NCI-H748 (cell line): ENCODE results near the gene CADM2.
"Not testable (repeated sequence)": the region's sequence is repeated elsewhere in the genome, so short reads cannot be mapped to it uniquely, and the experiment has no call there.

Source experiments
- DNase-seq: peaks from one replicate; lab custom pipeline; 2025; ENCODE audit not compliant: unreplicated experiment; lab: John Stamatoyannopoulos, UW

The CADM2 gene

DNA sequence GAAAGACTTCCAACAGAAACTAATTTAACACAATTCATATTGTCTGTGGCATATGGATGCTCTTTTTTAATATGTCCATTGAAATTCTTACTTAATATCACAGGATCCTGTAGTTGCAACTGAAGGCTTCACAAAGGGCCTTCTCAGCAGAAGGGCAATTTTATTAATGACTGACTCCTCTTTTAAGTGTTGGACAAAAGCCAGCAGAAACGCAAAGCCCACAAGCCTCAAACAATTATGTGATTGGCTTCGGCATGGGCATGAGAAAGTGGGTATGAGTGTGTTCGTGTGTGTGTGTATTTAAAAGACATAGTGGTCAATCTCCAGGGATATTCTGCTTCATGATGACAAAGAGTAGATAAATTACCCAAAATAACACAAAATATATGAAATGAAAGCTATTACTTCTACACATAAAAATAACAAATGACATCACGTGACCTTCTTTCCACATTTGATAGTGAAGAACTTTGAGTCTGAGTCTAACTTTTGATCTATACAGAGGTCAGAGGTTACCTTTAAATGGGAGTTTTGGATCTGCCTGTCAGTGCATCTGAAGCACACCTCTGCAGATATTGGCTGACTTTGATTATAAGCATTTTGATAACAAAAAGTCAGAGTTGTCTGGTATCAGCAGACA lies 496.9 kb downstream of the CADM2 start:
- peak; percentile 88 for DNase-seq

DNA sequence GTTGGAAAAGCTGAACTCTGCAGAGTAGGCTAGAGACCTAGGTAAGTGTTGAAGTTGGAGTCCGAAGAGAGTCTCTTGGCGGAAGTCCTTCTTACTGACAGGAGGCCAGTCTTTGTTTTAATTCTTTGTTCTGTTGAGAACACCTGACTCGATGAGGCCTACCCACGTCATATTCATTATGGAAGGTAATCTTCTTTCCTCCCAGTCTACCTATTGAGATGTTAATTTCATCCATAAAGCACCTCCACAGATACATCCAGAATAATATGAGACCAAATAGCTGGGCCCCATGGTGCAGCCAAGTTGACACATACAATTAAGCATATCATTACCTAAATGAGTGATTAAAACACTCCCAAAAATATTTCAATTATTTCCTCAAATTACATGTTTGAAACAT lies 515.5 kb downstream of the CADM2 start:
- DNase-seq = peak; percentile 70

DNA sequence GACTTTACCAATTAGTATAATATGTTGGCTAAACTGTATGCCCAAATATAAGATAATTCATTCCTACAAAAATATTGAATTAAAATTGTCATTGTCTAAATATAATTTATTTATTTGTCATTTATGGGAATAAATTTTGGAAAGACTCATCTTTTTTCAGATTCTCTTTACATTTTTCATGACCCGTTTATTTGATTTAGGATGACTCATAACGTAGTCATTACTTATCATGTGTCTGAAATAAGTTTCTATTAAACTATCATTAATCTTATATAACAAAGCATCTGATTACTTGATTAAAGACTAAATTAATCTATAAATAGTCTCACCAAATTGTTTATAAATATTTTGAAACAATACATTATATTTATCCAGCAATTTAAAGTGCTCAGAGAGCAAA lies 516.6 kb downstream of the CADM2 start:
- DNase-seq = no peak

DNA sequence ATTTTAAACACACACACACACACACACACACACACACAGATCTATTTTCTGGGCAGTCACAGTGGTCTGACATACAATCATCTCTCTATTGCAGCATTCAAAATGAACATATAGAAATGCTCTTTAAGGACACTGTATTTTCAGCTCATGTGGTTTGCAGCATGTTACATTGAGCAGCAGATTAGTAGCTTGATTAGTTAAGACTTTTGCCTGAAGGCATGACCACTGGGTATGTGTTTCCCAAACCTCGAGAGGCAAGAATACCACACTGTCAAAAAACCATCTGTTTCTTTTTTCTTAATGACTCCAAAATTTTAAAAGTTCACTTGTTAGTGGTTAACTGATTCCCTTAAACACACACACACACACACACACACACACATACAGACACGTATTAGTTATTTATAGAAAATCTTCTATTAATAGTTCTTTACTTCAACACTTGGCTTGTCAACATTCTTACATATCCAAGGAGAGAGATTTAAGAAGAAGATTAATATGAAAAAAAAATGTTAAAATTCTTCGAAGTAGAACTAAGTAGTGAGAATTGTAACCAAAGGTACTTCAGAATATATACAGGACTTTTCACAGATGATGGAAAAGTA lies 518.2 kb downstream of the CADM2 start:
- DNase-seq = no peak

DNA sequence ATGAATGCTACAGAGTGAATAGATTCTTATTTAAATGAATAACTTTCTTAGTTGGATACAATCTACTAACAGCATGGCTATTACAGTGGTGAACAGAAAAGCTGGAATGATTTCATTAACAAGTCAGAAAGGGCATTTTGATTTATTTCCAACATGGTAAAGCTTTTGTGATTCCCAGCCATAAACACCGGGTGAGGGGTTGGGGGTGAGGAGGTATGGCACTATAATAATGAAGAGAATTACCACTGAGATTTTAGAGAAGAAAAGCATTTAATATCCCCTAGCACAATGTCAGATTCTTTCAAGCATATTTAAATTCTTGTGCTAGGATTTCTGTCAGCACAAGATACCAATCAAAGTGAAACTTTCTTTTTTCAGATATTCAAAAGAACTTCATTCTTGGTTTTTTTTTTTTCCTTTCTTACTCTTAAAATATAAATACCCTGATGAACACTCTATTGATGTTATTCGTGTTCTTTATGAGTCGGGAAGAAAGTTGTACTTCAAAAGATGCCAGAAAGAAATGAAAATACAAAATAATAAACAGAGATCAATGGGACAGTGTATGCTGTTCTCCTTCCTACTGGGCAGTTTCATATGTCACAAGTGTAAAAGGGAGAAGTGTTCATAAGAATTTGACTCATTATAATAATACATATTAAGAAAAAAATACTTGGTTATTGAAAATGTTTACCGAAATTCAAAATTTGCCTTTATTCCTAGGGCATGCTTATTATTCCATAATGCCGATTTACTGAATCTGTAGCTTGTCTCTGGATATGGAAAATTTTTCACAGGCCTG lies 522.8 kb downstream of the CADM2 start:
- DNase-seq = no peak

DNA sequence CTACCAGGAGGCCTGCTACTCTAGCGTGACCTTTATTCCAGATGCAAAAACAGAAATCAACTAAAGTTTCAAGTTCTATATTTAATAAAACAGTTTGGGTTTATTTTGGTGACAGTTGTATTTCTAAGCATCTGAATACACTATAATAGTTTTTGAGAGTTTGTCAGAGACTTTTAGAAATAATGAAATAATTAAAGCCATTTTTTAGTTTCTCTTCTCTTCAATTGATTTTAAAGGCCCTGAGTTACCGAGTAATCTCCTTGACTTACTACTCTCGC lies 523.4 kb downstream of the CADM2 start:
- DNase-seq = no peak

DNA sequence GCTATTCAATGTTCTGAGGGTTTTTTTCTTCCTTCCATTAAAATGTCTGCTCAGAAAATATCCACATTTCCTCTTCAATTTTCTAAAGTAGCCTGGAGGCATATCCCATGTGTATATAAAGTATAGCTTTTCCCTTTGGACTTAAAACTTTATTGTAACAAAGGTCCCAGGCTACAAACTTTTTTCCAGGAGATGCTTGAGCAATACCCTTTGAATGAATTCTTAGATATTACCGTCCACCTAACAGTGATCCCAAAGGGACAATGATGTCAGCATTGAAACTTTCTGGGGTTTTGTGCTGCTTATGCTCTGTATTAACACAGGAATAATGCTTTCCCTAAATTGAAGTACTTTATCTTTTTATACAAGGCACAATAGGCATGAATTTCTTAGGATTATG lies 525.2 kb downstream of the CADM2 start:
- DNase-seq = no peak

DNA sequence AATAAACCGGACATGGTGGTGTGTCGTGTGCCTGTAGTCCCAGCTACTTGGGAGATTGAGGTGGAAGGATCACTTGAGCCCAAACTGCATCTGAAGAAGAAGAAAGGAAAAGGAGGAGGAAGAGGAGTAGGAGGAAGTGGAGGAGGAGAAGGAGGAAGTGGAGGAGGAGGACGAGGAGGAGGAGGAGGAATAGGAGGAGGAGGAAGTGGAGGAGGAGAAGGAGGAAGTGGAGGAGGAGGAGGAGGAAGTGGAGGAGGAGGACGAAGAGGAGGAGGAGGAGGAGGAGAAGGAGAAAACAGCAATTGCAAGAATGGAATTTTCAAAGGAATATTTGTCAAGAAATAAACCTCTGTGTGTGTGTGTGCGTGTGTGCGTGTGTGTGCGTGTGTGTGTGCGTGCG lies 528.6 kb downstream of the CADM2 start:
- no peak for DNase-seq

DNA sequence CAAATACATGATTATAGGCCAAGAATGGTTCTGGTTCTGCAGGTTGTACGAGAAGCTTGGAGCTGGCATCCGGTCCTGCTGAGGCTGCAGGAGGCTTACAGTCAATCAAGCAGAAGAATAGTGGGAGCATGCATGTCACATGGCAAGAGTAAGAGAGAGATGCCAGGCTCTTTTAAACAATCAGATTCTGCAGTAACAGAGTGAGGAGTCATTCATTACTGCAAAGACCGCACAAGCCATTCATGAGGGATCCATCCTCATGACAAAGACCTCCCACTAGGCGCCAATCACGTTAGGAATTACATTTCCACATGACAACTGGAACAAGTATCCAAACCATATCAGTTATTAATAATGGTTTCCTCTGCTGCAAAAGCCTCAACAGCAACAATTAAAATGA lies 536.8 kb downstream of the CADM2 start:
- no peak for DNase-seq

DNA sequence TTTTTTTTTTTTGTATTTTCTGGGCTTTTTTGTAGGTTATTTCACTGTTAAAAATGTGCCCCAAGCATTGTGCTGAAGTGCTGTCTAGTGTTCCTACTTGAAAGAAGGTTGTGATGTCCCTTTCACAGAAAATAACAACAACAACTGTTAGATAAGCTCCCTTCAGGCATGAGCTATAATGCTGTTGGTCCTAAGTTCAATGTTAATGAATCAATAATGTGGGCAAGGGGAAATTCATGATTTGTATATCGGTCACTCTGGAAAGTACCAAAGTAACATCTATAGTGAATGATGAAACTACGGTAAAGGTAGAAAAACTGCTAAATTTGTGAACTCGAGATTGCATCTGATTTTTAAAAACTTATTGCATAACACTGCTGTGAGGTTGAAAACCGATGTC lies 539.4 kb downstream of the CADM2 start:
- DNase-seq = no peak

DNA sequence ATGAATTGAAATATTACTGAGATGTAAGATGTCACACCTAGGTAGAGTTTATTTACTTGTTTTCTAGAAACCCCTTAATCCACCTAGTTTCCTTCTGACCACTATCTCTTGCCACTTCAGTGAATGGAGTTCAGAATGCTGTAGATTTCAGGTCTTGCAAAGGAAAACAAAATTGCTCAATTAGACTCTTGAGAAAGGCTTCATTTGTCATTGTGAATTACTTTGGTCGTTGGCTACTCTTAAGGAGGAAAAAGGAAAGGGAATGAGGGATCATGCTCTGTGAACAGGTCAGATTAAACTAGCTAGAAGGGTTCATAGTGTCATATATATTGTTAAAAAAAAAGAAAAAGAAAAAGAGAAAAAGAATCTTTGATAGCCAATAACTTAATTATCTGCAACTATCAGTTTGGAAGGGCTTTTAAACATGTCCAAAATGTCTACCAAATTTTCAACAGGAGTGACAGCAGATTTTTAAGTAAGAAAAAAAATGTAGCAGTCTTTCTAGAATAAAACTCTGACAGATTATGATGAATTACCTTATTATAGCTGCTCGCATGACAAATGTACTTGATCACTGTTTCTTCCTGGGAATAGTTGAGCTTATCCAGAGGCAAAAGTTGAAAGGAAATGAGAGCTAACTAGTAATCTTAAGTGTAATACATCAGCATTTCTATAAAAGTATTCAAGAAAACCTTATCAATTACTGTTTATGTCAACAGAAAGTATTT lies 543.5 kb downstream of the CADM2 start:
- DNase-seq = no peak

DNA sequence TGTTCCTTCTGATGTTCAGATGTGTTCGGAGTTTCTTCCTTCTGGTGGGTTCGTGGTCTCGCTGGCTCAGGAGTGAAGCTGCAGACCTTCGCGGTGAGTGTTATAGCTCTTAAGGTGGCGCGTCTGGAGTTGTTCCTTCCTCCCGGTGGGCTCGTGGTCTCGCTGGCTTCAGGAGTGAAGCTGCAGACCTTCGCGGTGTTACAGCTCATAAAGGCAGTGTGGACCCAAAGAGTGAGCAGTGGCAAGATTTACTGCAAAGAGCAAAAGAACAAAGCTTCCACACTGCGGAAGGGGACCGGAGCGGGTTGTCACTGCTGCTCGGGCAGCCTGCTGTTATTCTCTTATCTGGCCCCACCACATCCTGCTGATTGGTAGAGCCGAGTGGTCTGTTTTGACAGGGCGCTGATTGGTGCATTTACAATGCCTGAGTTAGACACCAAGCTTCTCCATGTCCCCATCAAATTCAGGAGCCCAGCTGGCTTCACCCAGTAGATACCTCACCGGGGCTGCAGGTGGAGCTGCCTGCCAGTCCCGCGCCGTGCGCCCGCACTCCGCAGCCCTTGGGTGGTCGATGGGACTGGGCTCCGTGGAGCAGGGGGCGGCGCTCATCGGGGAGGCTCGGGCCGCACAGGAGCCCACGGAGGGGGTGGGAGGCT lies 545.5 kb downstream of the CADM2 start:
- not testable (repeated sequence) for DNase-seq

DNA sequence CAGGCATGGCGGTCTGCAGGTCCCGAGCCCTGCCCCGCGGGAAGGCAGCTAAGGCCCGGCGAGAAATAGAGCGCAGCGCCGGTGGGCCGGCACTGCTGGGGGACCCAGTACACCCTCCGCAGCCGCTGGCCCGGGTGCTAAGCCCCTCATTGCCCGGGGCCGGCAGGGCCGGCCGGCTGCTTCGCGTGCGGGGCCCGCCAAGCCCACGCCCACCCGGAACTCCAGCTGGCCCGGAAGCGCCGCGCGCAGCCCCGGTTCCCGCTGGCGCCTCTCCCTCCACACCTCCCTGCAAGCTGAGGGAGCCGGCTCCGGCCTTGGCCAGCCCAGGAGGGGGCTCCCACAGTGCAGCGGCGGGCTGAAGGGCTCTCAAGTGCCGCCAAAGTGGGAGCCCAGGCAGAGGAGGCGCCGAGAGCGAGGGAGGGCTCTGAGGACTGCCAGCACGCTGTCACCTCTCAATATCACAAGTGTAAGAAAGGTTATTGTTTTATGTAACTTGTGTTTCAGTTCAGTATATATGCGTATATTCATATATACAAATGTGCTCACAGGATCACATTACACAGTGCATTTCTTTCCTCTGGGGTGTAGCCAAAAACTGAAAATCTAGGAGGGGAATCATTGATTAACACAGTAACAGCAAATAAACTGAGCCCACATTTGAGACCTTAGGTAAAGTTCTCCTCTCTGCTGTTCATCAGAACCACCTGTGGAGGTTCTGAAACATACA lies 546.2 kb downstream of the CADM2 start:
- DNase-seq = not testable (repeated sequence)

DNA sequence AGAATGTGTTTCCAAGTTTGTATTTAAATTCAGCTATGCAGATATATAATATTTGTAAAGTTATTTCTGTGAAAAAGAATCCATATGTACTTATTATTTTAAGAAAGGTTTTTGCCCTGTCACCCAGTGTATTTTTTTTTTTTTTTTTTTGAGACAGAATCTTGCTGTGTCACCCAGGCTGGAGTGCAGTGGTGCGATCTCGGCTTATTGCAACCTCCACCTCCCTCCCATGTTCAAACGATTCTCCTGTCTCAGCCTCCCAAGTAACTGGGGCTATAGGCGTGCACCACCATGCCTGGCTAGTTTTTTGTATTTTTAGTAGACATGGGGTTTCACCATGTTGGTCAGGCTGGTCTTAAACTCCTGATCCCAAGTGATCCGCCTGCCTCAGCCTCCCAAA lies 548.3 kb downstream of the CADM2 start:
- not testable (repeated sequence) for DNase-seq

DNA sequence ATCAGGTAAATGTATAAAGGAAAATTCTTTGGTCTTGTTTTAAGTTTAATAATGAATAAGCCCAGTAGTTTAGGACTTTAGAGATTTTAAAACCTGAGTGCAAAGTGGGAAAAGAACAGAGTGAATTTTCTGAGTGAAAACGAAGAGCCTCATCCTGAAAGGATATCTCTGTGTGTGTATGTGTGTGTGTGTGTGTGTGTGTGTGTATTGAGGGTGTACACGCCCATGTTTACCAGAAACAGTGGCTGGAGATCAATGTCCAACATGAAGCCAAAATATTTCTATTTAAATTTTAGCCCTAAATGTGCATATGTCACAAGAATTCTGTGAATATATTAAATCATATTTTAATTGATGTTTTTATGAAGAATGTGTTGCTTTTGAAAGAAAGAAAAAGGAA lies 549.9 kb downstream of the CADM2 start:
- DNase-seq = peak; percentile 39

DNA sequence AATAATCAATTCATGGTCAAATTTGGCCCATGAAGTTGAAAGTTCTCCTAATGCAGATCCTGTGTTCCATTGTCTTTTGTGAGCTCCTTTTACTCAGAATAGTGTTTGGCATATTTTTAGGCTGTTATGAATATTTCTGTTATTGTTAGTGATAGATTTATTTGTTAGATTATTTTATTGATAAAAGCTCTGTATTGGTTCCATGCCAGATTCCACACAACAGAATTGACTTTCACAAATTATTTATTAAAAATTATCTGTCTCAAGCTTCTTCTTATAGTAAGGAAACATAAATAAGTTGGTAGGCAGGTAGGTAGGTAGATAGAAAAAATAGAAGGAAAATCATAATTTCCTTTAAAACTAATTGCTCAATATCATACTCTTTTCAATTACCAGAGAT lies 557.4 kb downstream of the CADM2 start:
- DNase-seq = no peak

DNA sequence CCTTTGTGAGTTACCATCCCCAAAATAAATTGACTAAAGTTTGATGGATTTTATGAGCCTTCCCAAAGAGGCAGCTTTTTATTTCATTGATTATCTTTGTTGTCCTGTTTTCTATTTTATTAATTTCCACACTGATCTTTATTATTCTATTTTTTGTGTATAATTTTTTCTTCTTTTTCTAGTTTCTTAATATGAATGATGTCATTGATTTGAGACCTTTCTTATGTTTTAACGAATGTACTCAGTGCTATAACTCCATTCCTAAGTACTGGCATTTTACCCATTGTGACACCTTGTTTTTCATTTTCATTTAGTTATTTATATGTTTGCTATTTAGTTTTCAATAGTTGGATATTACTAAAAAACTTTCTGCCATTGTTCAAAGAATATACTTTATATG lies 565.3 kb downstream of the CADM2 start:
- DNase-seq = no peak

DNA sequence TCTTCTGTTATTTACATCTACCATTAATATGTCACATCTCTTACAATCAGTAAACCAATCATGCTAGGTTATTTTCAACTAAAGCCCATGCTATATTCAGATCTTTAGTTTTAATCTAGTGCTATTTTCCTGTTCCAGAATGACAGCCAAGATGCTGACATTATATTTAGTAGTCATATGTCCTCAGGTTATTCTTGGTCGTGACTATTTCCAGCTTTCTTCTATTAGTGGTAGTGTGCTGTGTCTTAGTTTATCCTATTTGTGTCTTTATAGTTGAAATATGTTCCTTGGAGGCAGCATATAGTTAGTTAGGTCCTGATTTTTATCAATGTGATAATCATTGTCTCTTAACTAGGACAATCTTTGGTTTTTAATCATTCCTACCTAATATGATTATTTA lies 566.5 kb downstream of the CADM2 start:
- no peak for DNase-seq

DNA sequence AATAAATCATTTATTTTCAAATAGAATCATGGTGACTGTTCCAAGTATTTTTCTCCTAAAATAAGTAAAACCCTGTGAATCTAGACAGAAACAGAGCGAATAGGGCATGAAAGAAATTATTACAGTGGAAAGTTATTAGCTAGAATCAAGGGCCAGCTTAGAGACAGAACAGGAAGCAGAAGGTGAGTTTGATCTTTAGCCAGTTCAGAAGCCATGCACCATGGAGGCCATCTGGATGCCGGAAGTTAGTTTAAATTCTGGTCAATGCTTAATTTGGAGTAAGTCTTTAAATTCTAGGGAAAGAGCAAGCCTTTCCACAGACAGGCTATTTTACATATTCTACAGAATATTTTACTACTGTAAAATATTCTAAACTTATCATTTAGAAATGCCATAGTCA lies 574.8 kb downstream of the CADM2 start:
- DNase-seq = no peak

DNA sequence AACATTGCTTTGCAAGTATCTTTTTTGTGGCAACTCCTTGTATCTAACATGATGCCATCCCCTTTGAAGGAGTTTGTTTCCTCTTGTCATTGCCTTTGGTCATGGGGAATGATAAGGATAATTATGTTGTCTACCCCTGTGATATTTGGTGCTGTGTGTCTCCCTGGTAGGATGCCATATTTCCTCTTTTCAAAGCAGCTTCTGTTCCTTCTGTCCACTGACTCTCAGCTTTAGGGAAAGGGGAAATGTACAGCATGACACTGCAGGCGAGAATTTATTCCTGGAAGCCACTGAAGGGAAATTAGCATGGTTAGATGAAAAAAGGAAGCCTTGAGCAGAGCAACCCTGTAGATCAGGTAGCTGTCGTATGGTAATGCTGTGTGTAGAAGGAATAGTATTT lies 576.7 kb downstream of the CADM2 start:
- DNase-seq = no peak

DNA sequence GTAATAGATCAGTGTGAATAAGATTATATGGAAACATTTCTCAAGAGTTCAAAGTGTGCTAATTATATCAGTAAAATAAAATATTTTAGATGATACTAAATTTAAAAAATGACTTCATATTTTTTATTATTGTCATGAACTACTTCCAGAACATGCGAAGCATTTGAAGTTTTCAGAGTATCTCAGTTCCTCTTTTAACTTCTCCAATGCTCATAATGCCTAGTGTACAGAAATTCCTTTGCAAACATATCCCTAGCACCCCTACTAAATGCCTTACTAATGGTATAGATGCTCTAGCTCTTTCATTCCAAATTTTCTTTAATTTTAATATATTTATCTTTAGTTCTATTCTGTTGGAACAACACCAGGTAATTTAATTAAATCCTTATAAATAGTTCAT lies 580.4 kb downstream of the CADM2 start:
- DNase-seq = no peak
